ENCODE data around the gene SLC66A3.
"Not testable (repeated sequence)": the region's sequence is repeated elsewhere in the genome, so short reads cannot be mapped to it uniquely, and the experiment has no call there.

The SLC66A3 gene

DNA sequence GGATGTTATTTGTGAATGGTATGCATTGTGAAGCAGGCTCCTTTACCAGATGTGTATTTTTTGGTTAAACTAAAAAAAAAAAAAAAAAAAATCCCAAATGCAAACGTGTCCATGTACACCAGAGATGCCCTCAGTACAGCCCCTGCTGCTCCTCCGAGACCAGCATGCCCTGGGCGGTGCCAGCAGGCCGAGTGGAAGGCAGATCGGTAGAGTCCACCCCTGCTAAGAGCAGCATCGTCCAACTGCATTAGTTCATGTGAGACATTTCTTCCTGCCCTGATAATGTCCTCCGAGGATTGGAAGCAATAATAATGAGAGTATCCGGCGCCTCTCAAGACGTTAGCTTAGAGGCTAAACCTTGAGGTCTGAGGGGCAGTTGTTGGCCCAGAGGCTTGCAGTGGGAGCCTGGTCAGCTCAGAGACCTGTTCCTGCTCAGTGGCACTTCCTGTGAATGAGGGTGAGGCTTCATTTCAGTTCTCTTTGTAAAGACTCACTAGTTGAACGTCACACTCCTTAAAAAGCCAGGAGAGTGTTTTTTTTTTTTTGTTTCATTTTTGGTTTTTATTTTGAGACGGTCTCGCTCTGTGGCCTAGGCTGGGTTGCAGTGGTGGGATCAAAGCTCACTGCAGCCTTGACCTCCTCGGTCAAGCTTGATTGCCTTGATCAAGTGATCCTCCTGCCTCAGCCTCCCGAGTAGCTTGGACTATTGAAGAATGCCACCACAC lies 5.6 kb downstream of the SLC66A3 start:
- DNase-seq (ENCODE audit: extremely low read depth in 1 of 2, low read depth in 1 of 2) = no peak

DNA sequence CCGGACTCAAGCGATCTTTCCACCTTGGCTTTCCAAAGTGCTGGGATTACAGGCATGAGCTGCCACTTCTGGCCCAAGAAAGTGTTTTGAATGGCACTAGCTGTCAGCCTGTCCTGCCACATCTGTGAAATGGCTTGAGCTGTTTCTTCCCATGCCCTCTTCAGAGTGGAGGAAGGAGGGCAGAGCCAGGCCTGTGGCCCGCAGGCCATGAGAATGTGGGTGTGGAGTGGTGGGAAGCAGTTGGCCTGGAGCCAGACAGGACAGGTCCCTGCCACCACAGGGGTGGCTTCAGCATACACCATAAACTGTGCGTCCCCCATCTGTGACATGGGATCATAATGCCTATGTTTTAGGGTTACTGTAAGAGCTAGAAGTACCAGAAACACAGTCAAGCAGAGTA lies 6.5 kb downstream of the SLC66A3 start:
- DNase-seq (ENCODE audit: extremely low read depth in 1 of 2, low read depth in 1 of 2) = no peak

DNA sequence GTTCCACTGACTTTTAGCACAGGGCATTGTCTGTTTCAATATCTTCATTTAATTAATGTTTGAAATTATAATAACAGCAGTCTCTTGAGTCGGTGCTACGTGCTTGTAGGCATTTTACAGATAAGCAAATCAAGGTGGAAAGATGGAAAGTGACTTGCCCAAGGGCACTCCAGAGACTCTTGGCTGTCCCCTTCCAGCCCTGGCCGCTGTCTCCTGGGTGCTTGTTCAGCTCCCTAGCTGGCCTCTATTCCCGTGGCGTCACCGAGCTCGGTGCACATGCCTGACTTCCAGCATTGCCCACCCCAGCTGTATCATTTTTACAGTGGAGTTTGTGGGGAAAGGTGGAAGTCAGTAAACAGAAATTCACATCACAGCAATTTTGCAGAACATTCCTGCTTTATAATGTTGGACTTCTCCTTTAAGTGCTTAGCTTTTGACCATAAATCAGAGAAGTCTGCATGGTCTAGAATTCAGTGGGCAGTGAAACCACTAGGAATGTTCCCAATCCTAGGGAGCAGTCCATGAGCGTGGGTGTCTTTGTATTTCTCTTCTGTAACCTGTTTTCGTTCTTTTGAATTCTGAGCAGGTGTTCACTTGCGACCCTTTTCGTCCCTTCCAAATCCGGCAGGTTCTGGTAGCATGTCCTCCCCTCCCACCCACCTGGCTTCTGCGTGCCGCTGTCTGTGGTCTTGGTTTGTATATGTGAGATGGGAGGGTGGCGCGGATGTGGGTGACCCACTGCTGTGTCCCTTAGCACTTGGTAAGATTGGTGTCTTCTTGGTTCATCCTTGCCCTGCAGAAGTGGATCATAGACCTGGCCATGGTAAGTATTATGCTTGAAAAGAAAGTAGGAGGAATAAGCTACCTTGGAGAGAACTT lies 8.4 kb downstream of the SLC66A3 start:
- DNase-seq (ENCODE audit: extremely low read depth in 1 of 2, low read depth in 1 of 2) = no peak

DNA sequence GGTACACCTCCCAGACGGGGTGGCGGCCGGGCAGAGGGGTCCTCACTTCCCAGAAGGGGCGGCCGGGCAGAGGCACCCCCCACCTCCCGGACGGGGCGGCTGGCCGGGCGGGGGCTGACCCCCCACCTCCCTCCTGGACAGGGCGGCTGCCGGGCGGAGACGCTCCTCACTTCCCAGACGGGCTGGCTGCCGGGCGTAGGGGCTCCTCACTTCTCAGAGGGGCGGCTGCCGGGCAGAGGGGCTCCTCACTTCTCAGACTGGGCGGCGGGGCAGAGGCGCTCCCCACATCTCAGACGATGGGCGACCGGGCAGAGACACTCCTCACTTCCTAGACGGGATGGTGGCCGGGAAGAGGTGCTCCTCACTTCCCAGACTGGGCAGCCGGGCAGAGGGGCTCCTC lies 9.8 kb downstream of the SLC66A3 start:
- not testable (repeated sequence) for DNase-seq (ENCODE audit: extremely low read depth in 1 of 2, low read depth in 1 of 2)

DNA sequence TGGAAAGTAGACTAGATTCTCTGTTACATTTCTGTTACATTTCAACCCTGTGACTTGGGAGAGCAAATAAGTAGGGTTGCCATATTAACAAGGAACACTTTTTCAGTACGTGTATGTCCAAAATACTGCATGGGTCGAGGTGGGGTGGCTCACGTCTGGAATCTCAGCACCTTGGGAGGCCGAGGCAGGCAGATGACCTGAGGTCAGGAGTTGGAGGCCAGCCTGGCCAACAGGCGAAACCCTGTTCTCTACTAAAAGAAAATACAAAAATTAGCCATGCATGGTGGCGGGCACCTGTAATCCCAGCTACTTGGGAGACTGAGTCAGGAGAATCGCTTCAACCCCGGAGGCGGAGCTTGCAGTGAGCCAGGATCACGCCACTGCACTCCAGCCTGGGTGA lies 11.2 kb downstream of the SLC66A3 start:
- DNase-seq (ENCODE audit: extremely low read depth in 1 of 2, low read depth in 1 of 2) = no peak

DNA sequence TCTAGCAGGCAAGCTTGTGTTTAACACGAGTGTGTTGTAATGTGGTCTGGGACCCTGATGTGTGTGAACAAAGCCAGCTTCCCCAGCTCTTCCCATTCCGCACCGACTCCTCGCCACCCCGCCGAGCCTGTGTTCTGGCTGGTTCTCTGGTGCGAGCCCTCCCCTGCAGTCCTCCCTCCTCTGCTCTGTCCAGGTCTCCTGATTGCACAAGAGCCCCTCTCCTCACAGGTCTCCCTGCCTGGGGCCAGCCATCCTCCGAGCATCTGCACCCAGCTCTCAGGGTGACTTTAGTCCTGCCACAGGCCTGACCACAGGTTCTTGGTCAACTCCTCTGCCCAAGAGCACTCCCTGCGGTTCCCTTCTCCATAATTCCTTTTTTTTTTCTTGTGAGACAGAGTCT lies 13.2 kb downstream of the SLC66A3 start:
- no peak for DNase-seq (ENCODE audit: extremely low read depth in 1 of 2, low read depth in 1 of 2)

DNA sequence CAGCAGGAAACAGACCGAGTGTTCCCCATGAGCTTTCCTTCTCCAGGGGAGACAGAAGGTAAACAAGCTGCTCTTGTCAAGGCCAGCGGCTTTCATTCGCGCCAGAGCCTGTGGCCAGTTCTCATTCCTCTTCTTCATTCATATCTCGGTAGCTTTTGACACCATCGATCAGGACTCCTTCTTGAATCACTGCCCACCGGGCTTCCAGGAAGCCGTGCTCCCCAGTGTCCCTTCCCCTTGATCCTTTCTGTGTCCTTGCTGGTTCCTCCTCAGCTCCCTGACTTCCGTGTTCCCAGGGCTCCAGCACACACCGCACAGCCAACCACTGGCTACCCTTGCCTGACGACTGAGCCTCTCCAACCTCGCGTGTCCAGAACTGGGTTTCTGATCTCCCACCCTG lies 14.1 kb downstream of the SLC66A3 start:
- DNase-seq (ENCODE audit: extremely low read depth in 1 of 2, low read depth in 1 of 2) = no peak

DNA sequence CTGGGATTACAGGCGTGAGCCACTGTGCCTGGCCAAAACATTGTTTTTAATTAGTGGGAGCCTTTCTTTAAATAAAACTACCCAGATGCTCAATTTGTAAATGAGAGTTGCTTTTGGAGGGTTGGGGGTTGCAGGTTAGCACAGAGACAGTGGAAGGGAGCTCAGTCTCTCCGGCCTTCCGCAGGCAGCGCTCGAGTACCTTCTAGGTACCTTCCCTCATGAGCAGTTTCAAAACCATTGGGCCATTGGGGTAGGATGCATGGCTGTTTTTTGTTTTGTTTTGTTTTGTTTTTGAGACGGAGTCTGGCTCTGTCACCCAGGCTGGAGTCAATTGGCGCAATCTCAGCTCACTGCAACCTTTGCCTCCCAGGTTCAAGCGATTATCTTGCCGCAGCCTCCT lies 19.0 kb downstream of the SLC66A3 start:
- no peak for DNase-seq (ENCODE audit: extremely low read depth in 1 of 2, low read depth in 1 of 2)

DNA sequence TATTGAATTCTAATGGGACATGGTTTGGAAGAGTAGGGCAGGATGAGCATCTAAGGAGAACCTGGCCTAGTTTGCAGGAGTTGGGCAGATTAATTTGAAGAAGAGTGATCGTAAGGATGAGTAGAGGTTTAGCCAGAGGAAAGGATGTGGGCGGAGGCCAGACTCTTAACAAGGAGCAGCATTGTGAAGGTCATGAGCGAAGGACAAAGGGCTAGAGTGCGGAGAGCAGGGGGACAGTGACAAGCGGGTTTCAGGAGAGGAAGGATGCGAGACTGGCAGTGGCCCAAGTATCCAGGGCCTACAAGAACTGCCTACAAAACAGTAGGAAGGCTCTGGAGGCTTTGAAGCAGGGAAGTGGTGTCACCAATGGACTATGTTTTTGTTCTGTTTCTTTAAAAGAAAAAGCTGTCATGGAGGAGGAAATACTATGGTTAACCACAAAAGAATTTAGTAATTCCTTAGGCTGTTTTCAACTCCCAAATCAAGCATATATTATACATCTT lies 20.1 kb downstream of the SLC66A3 start:
- DNase-seq (ENCODE audit: extremely low read depth in 1 of 2, low read depth in 1 of 2) = no peak

DNA sequence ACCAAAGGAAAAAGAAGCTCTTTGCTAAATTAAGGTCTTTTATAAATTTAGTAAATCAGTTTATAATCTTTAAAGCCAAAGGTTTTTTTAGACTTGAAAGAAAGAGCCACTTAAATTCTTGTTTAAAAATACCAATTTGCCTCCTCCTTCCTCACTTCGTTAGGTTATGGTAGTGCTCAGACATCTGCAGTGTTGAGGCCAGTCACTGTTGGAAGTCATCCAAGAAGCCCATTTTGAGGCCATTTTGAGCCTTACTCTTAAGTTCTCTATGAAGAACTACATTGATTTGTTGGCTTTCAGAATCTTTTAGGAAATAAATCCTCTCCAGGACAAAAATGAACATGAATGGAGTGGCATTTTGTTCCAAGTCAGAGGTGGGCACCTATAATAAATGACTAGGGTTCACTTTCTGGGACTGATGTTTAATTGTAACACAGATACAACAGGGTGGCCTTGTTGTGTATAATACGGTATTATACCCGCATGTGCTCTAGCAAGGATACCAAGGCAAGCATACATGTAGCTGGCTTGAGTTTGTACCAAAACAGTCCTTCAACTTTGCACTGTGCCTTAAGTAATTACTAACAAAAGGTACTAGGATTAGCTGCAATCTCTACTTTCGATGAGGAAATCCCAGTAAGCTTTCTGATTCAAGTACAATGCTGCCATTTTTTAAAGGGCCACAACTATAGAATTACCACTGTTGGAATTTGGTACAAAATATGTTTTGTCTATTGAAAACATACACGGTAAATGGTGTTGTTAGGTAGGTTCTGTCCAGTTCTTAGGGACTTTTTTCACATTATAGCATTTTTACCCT lies 22.8 kb downstream of the SLC66A3 start:
- DNase-seq (ENCODE audit: extremely low read depth in 1 of 2, low read depth in 1 of 2) = no peak

DNA sequence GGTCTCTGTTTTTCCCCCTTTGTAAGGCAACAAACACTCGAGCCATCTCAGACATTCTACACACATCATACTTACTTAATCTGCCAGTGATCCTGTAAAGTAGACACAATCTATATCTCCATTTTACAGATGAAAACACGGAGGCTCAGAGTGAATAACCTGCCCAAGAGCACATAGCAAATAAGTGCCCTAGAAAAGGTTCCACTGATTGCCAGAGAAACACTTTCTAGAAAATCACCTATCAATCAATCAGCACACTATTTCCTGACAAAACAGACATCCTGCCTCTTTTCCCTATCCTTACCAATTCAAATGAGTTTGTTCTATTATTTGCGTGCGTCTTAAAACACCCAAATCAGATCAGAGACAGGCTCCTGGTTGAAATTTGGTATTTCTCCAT lies 23.9 kb downstream of the SLC66A3 start:
- no peak for DNase-seq (ENCODE audit: extremely low read depth in 1 of 2, low read depth in 1 of 2)

DNA sequence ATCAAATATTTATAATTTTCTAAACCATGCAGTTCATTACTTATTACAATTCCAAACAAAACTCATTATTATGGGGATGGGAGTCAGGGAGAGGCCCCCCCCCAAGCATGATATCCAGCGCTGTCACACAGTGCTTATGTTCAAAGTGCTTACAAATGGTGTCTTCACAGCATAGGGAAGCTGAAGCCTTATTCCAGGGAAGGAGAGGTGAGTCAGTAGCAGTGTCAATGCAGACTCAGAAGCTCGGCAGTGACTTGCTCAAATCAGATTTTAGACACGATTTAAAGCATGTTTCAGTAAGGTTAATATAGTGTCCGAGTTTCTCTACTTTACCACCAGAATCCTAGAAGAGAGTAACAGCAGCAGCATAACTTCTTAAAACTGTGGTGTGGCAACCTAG lies 24.6 kb downstream of the SLC66A3 start:
- DNase-seq (ENCODE audit: extremely low read depth in 1 of 2, low read depth in 1 of 2) = no peak

DNA sequence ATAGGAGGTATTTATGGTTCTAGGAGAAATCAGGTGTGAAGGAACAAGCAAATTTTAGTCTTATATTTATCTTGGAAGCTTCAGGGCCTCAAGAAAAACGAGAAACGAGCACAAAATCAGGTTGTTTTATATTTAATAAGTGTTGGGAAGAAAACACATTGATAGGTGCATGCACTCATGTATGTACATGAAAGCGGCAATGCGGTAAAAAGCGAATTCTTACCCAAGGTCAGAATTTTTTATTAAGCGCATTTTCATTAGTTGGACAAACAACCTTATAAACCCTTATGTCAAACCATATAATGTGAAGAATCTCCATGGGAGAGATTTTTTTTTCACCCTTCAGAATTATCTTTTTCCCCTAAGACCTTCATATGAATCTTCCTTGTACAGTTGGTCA lies 25.4 kb downstream of the SLC66A3 start:
- DNase-seq (ENCODE audit: extremely low read depth in 1 of 2, low read depth in 1 of 2) = no peak

DNA sequence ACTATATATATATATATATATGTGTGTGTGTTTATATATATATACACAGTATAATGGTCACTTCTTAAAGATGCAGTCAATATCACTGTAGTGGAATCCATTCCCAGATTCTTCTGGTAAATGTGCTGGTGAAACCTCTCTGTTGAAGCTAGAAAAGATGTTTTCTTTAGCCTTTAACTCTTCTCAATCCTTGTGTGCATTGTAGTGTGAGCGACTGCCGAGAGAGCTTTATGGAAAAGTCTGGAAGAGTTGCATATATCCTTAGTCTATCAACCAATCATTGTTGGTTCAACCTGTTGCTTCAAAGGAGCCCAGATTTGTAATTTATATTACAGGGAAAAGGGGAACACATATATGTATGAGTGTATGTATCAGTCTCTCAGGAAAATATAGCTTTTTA lies 27.7 kb downstream of the SLC66A3 start:
- DNase-seq (ENCODE audit: extremely low read depth in 1 of 2, low read depth in 1 of 2) = no peak

DNA sequence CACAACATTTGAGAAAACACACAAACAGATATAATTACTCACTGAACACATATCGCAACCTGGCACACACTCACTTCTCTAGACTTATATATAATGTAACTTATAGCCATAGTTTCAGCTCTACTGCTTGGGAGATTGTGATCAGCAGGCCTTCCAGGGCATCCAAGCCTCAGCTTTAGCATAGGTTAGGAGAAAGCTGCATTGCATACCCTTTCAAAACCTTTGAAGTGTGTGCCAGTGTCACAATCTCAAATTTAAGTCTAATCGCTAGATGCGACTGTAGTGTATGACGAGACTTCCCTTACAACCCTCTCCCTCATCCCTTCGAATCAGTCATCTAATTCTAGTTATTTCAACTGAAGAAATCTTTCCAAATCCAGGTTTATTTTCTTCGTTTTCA lies 30.9 kb downstream of the SLC66A3 start:
- DNase-seq (ENCODE audit: extremely low read depth in 1 of 2, low read depth in 1 of 2) = no peak

DNA sequence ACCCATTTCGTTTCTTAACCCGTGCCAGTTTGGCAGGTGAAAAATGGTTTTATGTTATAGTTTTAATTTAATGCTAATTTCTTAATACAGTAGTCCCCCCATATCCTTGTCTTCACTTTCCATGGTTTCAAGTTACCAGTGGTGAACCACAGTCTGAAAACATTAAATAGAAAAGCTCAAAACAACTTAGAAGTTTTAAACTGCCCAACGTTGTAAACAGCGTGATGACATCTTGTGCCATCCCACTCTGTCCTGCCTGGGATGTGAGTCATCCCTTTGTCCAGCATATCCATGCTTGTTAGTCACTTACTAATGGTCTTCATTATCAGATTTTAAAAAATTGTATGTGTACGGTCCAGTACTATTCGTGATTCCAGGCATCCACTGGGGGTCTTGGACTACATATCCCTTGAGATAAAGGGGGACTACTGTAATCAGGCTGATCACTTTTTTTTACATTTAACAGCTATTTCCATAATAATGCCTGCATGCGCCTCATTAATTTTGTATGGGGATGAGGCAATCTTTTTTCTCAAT lies 31.9 kb downstream of the SLC66A3 start:
- DNase-seq (ENCODE audit: extremely low read depth in 1 of 2, low read depth in 1 of 2) = no peak

DNA sequence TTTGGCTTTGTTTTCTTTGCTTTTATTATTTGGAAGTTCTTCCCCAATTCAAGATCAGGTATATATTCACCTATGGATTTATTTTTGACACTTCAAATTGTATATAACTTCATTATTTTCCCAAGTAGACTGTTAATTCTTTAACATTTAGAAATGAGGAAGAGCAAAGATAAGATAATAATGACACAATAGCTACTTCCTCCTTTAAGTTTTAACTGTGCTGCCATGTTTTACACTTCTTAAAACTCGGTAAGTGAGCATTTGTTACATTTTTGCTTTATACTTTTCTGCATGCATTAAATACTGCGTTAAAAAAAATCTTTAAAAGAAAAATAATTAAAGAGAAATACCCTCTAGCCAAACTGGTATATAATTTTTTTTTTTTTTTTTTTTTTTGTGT lies 32.5 kb downstream of the SLC66A3 start:
- no peak for DNase-seq (ENCODE audit: extremely low read depth in 1 of 2, low read depth in 1 of 2)

DNA sequence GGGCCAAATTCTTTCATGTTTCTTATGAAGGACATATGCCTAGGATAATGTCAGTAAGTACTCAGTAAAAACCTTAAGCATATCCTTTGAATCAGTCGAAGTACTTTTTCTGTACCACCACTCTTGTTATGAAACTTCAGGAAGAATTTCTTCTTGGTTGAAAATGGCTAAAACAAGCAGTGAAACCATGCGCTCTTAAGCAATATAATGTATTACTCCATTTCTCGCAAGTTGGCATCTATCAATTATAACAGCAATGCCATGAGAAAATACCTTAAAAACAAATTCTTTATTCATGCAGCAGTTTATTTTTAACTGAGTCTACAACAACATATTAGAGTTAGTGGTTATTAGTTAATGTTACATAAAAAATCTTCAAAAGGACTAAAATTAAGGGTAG lies 41.0 kb downstream of the SLC66A3 start:
- no peak for DNase-seq (ENCODE audit: extremely low read depth in 1 of 2, low read depth in 1 of 2)

DNA sequence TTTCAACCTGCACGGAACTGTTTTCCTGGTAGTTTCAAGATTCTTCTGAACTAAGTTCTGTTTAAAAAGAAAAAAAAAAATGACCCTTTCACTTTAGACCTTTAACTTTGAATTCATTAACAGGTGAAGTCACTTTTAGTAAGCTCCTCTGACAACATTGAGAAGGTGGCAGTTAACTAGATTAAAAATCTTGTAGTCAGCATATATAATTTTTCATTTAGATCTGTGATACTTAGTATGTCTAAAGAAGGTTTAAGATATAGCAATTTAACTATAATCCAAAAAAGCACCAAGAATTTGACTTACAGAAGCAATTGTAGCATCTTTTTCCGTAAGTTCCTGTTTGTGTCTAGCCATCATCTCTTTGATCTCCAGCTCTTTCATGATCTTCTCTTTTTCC lies 45.4 kb downstream of the SLC66A3 start:
- no peak for DNase-seq (ENCODE audit: extremely low read depth in 1 of 2, low read depth in 1 of 2)

DNA sequence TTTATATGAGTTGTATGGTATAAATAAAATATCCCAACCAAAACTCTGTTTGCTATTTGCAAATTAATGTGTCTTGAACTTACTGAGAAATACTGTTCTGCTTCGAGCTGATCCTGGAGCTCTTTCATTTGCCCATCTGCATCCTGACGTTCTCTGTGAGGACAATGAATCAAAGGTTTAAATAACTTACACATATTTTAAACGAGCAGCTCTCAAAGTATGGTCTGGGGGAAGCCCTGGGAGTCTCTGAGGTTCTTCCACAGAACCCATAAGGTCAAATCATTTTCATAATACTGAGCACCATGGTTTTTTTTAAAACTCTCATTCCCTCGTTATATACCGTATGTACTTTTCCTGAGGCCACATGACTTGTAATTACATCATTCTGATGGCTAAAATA lies 46.7 kb downstream of the SLC66A3 start:
- DNase-seq (ENCODE audit: extremely low read depth in 1 of 2, low read depth in 1 of 2) = no peak

DNA sequence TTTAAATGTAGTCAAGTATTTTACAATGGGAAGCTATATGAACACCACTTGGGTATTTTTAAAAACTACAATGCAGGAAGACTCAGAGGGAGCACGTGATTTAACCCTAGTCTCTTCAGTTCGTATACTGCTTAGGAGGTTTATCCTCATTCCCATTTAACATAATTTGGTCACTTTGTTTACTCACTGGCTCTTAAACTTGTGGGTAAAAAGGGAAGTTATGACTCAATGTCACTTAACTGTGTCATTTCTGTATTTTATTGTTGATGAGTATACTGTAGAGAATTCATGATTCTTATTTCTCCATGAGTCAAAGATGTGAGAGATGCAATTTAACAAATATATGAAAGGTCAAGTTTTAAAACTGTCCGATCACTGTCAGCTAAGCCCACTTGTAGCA lies 48.2 kb downstream of the SLC66A3 start:
- no peak for DNase-seq (ENCODE audit: extremely low read depth in 1 of 2, low read depth in 1 of 2)

Data from activated CD8-positive, alpha-beta memory T cell treated with anti-CD3 and anti-CD28 coated beads for 1 hour (primary cell).